Measurements from ENCODE around the gene NEUROG1. TPM values are rescaled to one million over a fixed set of nuclear protein-coding genes. Genes with fewer than 3 reads are reported as not detected.

NEUROG1 gene, protein sequence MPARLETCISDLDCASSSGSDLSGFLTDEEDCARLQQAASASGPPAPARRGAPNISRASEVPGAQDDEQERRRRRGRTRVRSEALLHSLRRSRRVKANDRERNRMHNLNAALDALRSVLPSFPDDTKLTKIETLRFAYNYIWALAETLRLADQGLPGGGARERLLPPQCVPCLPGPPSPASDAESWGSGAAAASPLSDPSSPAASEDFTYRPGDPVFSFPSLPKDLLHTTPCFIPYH
- total RNA-seq, result not detected

DNA sequence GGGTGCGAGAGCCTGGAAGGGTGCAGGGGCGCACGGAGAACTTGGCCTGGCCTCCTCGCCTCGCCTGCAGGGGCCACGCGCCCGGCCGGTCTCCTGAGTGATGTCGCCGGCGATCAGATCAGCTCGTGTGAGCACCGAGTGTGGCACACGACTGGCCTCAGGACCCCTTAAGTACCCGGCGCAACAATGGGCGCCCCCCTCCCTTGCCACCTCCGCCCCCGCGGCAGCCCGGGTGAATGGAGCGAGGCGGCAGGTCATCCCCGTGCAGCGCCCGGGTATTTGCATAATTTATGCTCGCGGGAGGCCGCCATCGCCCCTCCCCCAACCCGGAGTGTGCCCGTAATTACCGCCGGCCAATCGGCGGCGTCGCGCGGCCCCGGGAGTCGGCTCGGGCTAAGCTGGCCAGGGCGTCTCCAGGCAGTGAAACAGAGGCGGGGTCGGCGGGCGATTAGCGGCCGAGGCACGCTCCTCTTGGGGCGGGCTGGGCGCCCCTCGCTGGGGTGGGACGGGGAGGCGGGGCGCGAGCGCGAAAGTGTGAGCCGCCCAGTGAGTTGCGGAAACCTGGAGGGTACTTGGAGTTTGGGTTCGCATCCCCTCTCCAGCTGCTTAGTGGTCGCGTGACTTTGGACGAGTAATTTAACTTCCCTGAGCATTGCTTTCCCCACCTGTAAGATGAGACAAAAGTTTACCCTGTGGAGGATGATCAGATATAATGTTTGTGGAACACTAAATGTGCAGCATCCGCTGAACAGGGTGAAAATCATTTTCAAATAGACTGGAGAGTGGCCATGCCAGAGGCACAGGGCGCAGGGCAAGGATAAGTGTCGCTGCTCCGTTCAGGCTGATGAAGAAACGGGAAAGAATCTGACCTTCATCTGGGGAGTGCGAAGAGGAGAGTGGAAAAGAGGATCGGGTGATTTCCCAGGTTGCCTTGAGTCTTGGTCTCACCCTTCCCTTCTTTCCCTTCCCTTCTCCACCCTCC, at the start of gene NEUROG1:
Gene NEUROG1 (minus strand): TSS at position 145 of the 982 bp plus-strand sequence. CDS start 274 bp downstream, outside the sequence.

DNA sequence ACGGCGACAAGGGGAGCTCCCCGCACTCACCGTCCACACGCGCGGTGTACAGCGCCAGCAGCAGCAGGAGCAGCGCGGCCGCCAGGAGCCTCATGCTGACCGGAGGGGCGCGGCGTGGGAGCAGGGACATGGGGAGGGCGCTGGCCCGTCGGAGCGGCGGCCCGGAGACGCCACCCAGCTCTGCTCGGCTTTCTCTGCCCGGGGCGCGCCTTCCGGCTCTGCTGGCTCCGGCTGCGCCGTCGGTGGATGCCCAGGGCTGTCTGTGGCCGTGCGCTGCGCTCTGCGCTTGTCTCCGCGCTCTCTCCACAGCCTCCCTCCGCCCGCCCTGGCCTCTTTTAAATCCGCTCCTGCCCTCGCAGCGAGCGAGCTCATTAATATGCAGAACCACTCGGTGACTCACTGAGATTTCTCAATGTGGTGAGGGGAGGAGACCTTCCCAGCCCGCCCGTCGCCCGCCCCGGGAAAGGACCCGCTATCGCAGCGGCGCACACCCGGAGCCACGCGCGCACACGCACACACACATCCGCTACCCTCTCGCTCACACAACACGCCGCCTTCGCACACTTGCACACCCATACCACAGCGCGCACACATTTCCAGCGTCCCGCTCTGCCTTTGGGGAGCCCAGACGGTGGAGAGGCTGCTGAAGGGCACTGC, 43.0 kb upstream of the NEUROG1 start, which contains the start of gene CXCL14:
Gene CXCL14 (minus strand): TSS at position 307 of the 657 bp plus-strand sequence. CDS start 213 bp downstream, at position 94.

Other genes with a start within 250 kb of the NEUROG1 start
- 100 to 1,000 TPM; 264 to 271 TPM for gene MACROH2A1, start 136.7 kb downstream of the NEUROG1 start, total RNA-seq
- not detected for gene DCANP1, start 88.6 kb downstream of the NEUROG1 start, total RNA-seq
- gene TIFAB, start 83.6 kb downstream of the NEUROG1 start, total RNA-seq, result not detected
- not detected for gene CXCL14, start 43.0 kb upstream of the NEUROG1 start, total RNA-seq